Epithelial cell of proximal tubule (primary cell): ENCODE data around the gene ZSWIM2. TPM values are rescaled to one million over a fixed set of nuclear protein-coding genes. Genes with fewer than 3 reads are reported as not detected.
"Not testable (repeated sequence)": the region's sequence is repeated elsewhere in the genome, so short reads cannot be mapped to it uniquely, and the experiment has no call there.

Experiments used
- DNase-seq: peaks from one replicate; pipeline ENCODE4 v3.0.0-alpha.2; 2011; ENCODE audit warnings: low read depth
- H3K4me3 ChIP-seq: 2 replicates; pipeline ENCODE4 v1.5.1; 2011; ENCODE audit warnings: low read depth, mild to moderate bottlenecking, low read length
- CTCF ChIP-seq: conservative IDR thresholded peaks from 2 replicates; pipeline ENCODE4 v1.5.1; 2012; ENCODE audit warnings: low read depth, mild to moderate bottlenecking, low read length
- total RNA-seq: library from RNA; depleted of rRNA; stranded (reverse); fragments of >200 nt; gene quantifications from 2 replicates; pipeline ENCODE4 v1.2.3, GENCODE V29; 2015

The ZSWIM2 gene
- total RNA-seq, 1 donor from 2014 or later, result not detected

GRCh38 chr2:186806591-186806990, 42.4 kb downstream of the ZSWIM2 start:
- no peak overlapping the region for H3K4me3 ChIP-seq
- TF ChIP-seq CTCF, result no peak
- no peak for DNase-seq

GRCh38 chr2:186798604-186799003, 50.4 kb downstream of the ZSWIM2 start:
- DNase-seq, H3K4me3 ChIP-seq: not testable (repeated sequence)

- no peak for TF ChIP-seq CTCF
- H3K4me3 ChIP-seq, result no peak overlapping the region
- no peak for DNase-seq
Measured at GRCh38 chr2:186784930-186785329, 64.0 kb downstream of the ZSWIM2 start.

GRCh38 chr2:186783254-186783653, 65.7 kb downstream of the ZSWIM2 start:
- no peak for TF ChIP-seq CTCF
- no peak overlapping the region for H3K4me3 ChIP-seq
- DNase-seq, result no peak

- DNase-seq, result no peak
- peak; percentile 48 for TF ChIP-seq CTCF
- no peak overlapping the region for H3K4me3 ChIP-seq
Measured at GRCh38 chr2:186780701-186781316, 68.2 kb downstream of the ZSWIM2 start.

Other genes with a start within 250 kb of the ZSWIM2 start
- gene FAM171B, start 155.1 kb downstream of the ZSWIM2 start, total RNA-seq, result 2.8 and 4.6 TPM in 2 replicates